HCT116 (cell line): ENCODE data around the gene RASGEF1C. TPM values are rescaled to one million over a fixed set of nuclear protein-coding genes. Genes with fewer than 3 reads are reported as not detected.

Experiments used
- ATAC-seq: fragments of 200-7000 bp; cut with Tn5 transposase; 2 replicates; pipeline ENCODE4 v1.9.1; 2020; ENCODE audit warnings: mild to moderate bottlenecking, moderate library complexity
- BruUV-seq: library from RNA; stranded (reverse); fragments of 400-500 nt; replicated peaks from 2 replicates; lab custom pipeline; 2021; lab: Mats Ljungman, UMichigan
- CTCF ChIA-PET: fragments of 300-600 bp; sonication (Branson Sonifier 250); formaldehyde crosslinking; loops from one replicate; lab custom pipeline; 2021; ENCODE audit warnings: antibody characterized with exemption; lab: Charles Lee
- POLR2A ChIA-PET: fragments of 300-600, 350-600 bp; sonication (Branson Sonifier 250); formaldehyde crosslinking; loops from one replicate; lab custom pipeline; 2021; ENCODE audit warnings: antibody characterized with exemption; lab: Charles Lee
- RAD21 ChIA-PET, 2 experiments: fragments of 300-600 bp; sonication (Branson Sonifier 250); formaldehyde crosslinking; loops; one replicate each; lab custom pipeline; 2023; ENCODE audit warnings: low total read pairs in 2 of 2; ENCODE audit not compliant: uncharacterized antibody in 2 of 2, unreplicated experiment in 2 of 2, low non-redundant PET in 1 of 2; lab: Charles Lee
- DNase-seq: peaks from one replicate; pipeline ENCODE4 v3.0.0-alpha.2; 2010; ENCODE audit warnings: low read depth, low spot score
- H2AFZ ChIP-seq: fragments of 200-600 bp; shearing (Covaris generic), sonication (generic); 2 replicates; pipeline ENCODE4 v1.6.1; 2017; ENCODE audit warnings: low read depth, mixed run types, mixed read lengths, antibody characterized with exemption, low read length; ENCODE audit not compliant: poor library complexity, severe bottlenecking
- H3K27ac ChIP-seq: 2 replicates; pipeline ENCODE4 v1.5.1; 2012; ENCODE audit warnings: low read depth, low read length
- H3K27me3 ChIP-seq: fragments of 200-600 bp; sonication (generic); 2 replicates; pipeline ENCODE4 v1.6.1; 2016; ENCODE audit warnings: mixed run types, low read length, mixed read lengths; ENCODE audit not compliant: insufficient read depth
- H3K36me3 ChIP-seq, 2 experiments: fragments of 200-500 bp in 1 of 2; fragments of 200-600 bp in 1 of 2; sonication (Bioruptor generic) in 1 of 2; sonication (generic) in 1 of 2; 2 replicates each; pipeline versions ENCODE4 v1.5.1 to v1.6.1; 2014 to 2016; ENCODE audit warnings: low read length in 2 of 2, inconsistent platforms in 1 of 2, mixed read lengths in 1 of 2, mixed run types in 1 of 2; ENCODE audit not compliant: insufficient read depth in 2 of 2, control insufficient read depth in 1 of 2
- H3K4me1 ChIP-seq, 2 experiments: fragments of 200-600 bp in 1 of 2; sonication (generic) in 1 of 2; 2 replicates each; pipeline versions ENCODE4 v1.5.1 to v1.6.1; 2012 to 2017; ENCODE audit warnings: low read length in 2 of 2, inconsistent platforms in 1 of 2, mild to moderate bottlenecking in 1 of 2, mixed read lengths in 1 of 2, mixed run types in 1 of 2, moderate library complexity in 1 of 2; ENCODE audit not compliant: insufficient read depth in 2 of 2, control insufficient read depth in 1 of 2
- H3K4me2 ChIP-seq: fragments of 200-600 bp; sonication (generic); 2 replicates; pipeline ENCODE4 v1.6.1; 2017; ENCODE audit warnings: mixed run types, low read length, mixed read lengths
- H3K4me3 ChIP-seq, 2 experiments: fragments of 200-600 bp in 1 of 2; sonication (generic) in 1 of 2; replicated peaks in 1 of 2; 2 replicates each; pipeline ENCODE4 v1.5.1; 2011 to 2016; ENCODE audit warnings: low read length in 2 of 2, control low read depth in 1 of 2, low read depth in 1 of 2, mild to moderate bottlenecking in 1 of 2, mixed read lengths in 1 of 2, mixed run types in 1 of 2
- H3K79me2 ChIP-seq: fragments of 200-600 bp; sonication (generic); 2 replicates; pipeline ENCODE4 v1.6.1; 2017; ENCODE audit warnings: mild to moderate bottlenecking, mixed run types, low read length, moderate library complexity, mixed read lengths; ENCODE audit not compliant: insufficient read depth
- H3K9ac ChIP-seq: fragments of 200-600 bp; sonication (generic); 2 replicates; pipeline ENCODE4 v1.6.1; 2016; ENCODE audit warnings: low read length, mixed read lengths
- H3K9me2 ChIP-seq: fragments of 200-600 bp; sonication (generic), shearing (Covaris generic); 2 replicates; pipeline ENCODE4 v1.6.1; 2017; ENCODE audit warnings: mixed run types, mild to moderate bottlenecking, moderate library complexity; ENCODE audit not compliant: insufficient read depth
- H3K9me3 ChIP-seq, 2 experiments: fragments of 200-500 bp in 1 of 2; fragments of 200-600 bp in 1 of 2; sonication (Bioruptor generic) in 1 of 2; sonication (generic) in 1 of 2; 2 replicates each; pipeline ENCODE4 v1.6.1; 2014 to 2017; ENCODE audit warnings: low read length in 2 of 2, mixed read lengths in 2 of 2, inconsistent platforms in 1 of 2, low read depth in 1 of 2, mild to moderate bottlenecking in 1 of 2, mixed run types in 1 of 2, moderate library complexity in 1 of 2; ENCODE audit not compliant: control insufficient read depth in 1 of 2, insufficient read depth in 1 of 2
- H4K20me1 ChIP-seq: fragments of 200-600 bp; sonication (generic), shearing (Covaris generic); 2 replicates; pipeline ENCODE4 v1.6.1; 2017; ENCODE audit warnings: mixed run types, mild to moderate bottlenecking, moderate library complexity; ENCODE audit not compliant: insufficient read depth
- ATF3 ChIP-seq: IDR thresholded peaks from 2 replicates; pipeline ENCODE4 v1.6.1; 2012
- CTCF ChIP-seq, 3 experiments: fragments of 200-600 bp in 1 of 3; sonication (generic) in 1 of 3; IDR thresholded peaks in 2 of 3; conservative IDR thresholded peaks in 1 of 3; 2 replicates each; pipeline ENCODE4 v1.5.1; 2012 to 2017; ENCODE audit warnings: low read depth in 2 of 3, low read length in 2 of 3, antibody characterized with exemption in 1 of 3, borderline replicate concordance in 1 of 3, control low read depth in 1 of 3, mild to moderate bottlenecking in 1 of 3, mixed read lengths in 1 of 3, mixed run types in 1 of 3, moderate library complexity in 1 of 3; ENCODE audit not compliant: insufficient read depth in 1 of 3
- EGR1 ChIP-seq: IDR thresholded peaks from 2 replicates; pipeline ENCODE4 v1.6.1; 2012; ENCODE audit warnings: low read depth
- ELF1 ChIP-seq: IDR thresholded peaks from 2 replicates; pipeline ENCODE4 v1.6.1; 2012; ENCODE audit warnings: low read depth, borderline replicate concordance
- JUND ChIP-seq: IDR thresholded peaks from 2 replicates; pipeline ENCODE4 v1.6.1; 2012
- POLR2A ChIP-seq: IDR thresholded peaks from 2 replicates; pipeline ENCODE4 v1.7.0; 2011; ENCODE audit warnings: borderline replicate concordance; ENCODE audit not compliant: insufficient read depth, insufficient read length; ENCODE audit errors: extremely low read depth
- SIN3A ChIP-seq: IDR thresholded peaks from 2 replicates; pipeline ENCODE4 v1.6.1; 2012; ENCODE audit warnings: low read depth
- SP1 ChIP-seq: IDR thresholded peaks from 2 replicates; pipeline ENCODE4 v1.6.1; 2012; ENCODE audit warnings: low read depth
- SRF ChIP-seq: IDR thresholded peaks from 2 replicates; pipeline ENCODE4 v1.6.1; 2012; ENCODE audit warnings: low read depth
- ZFX ChIP-seq: fragments of 450-650 bp; IDR thresholded peaks from 2 replicates; pipeline ENCODE4 v1.6.1; 2017
- intact Hi-C: fragments of 100-400 bp; cut with micrococcal nuclease; formaldehyde crosslinking; loops from 2 replicates; pipeline ENCODE4 v1.10.0; 2022
- total RNA-seq: library from RNA; stranded (reverse); gene quantifications from one replicate; pipeline ENCODE4 v1.2.1, GENCODE V29; 2021; ENCODE audit not compliant: unreplicated experiment

Gene RASGEF1C
- total RNA-seq, 1 experiment from 2014 or later = 1.2 TPM

GRCh38 chr5:180173875-180174586 lies 35.0 kb downstream of the RASGEF1C start:
- Histone ChIP-seq H3K4me2 (no peak overlapping the region), H3K27ac (no peak overlapping the region), H3K4me1 (no peaks in the 10 kb centered on the region), H4K20me1 (no peaks in the 10 kb centered on the region), H3K9me3 (no peaks in the 10 kb centered on the region), H2AFZ (no peak overlapping the region), H3K9me2 (no peaks in the 10 kb centered on the region), H3K9ac (no peak overlapping the region), H3K36me3 (no peaks in the 10 kb centered on the region), H3K4me3 (no peak overlapping the region), H3K27me3 (no peaks in the 10 kb centered on the region), H3K79me2 (no peaks in the 10 kb centered on the region)
- ChIA-PET POLR2A (no interaction called here), RAD21 (no interaction called here), CTCF (no interaction called here)
- no peak for TF ChIP-seq SP1
- no peak for TF ChIP-seq ZFX
- no peak for TF ChIP-seq ELF1
- TF ChIP-seq JUND = no peak
- no peak for TF ChIP-seq ATF3
- no peak for TF ChIP-seq SRF
- no peak for DNase-seq
- no peak for ATAC-seq
- intact Hi-C loops = no loop called here
- no TSS peak for BruUV-seq

DNA sequence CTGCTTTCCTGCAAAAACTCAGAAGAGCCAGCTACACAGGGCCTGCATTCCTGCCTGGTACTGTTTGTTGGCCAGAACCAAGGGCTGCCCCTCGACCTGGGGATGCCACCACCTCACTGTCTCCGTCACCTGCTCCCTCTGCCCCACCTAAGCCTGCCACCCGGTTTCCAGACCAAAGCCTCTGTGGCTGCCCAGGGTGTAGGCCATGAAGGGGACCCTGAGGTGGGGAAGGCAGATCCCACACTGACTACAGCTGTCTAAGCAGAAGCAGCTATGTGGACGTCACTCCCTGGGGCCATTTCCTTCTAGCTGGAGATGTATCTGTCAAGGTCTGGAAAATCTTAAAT lies 35.8 kb downstream of the RASGEF1C start:
- Histone ChIP-seq H3K27me3 (no peaks in the 10 kb centered on the region), H3K79me2 (no peaks in the 10 kb centered on the region), H3K4me3 (no peak overlapping the region), H3K4me1 (no peaks in the 10 kb centered on the region), H3K9me2 (no peaks in the 10 kb centered on the region), H2AFZ (no peak overlapping the region), H3K9ac (no peak overlapping the region), H4K20me1 (no peaks in the 10 kb centered on the region), H3K9me3 (no peaks in the 10 kb centered on the region), H3K27ac (no peak overlapping the region), H3K4me2 (no peak overlapping the region), H3K36me3 (no peaks in the 10 kb centered on the region)
- TF ChIP-seq CTCF (IDR thresholded peaks at IDR 0.05 in 2 of 3, conservative IDR thresholded peaks at IDR 0.05 in 1 of 3; ENCODE audit: borderline replicate concordance in 1 of 3, insufficient read depth in 1 of 3, low read depth in 2 of 3, low read length in 2 of 3) = no peak
- TF ChIP-seq EGR1 = no peak
- TF ChIP-seq POLR2A = no peak
- TF ChIP-seq SIN3A = no peak
- CTCF ChIA-PET = no interaction called here
- ATAC-seq (no peak), DNase-seq (no peak)
- POLR2A ChIA-PET = no interaction called here
- no TSS peak for BruUV-seq
- intact Hi-C loops = no loop called here
- RAD21 ChIA-PET = no interaction called here
